PC-9 (cell line): ENCODE measurements around the gene FHIP1A. TPM values are rescaled to one million over a fixed set of nuclear protein-coding genes. Genes with fewer than 3 reads are reported as not detected.

Experiments
- BruUV-seq: library from RNA; stranded (reverse); fragments of 400-500 nt; replicated peaks from 2 replicates; lab custom pipeline; 2021; lab: Mats Ljungman, UMichigan
- CTCF ChIA-PET: fragments of 300-600 bp; sonication (Branson Sonifier 250); formaldehyde crosslinking; loops from one replicate; lab custom pipeline; 2022; ENCODE audit warnings: antibody characterized with exemption; lab: Charles Lee
- POLR2A ChIA-PET: fragments of 300-600 bp; sonication (Branson Sonifier 250); formaldehyde crosslinking; loops from one replicate; lab custom pipeline; 2022; ENCODE audit warnings: antibody characterized with exemption; ENCODE audit not compliant: unreplicated experiment; lab: Charles Lee
- DNase-seq, 2 experiments: peaks; one replicate each; pipeline versions ENCODE4 v3.0.0 to v3.0.0-alpha.2; 2015 to 2022; ENCODE audit warnings: mixed read lengths in 1 of 2
- H2AFZ ChIP-seq: fragments of 200-600 bp; sonication (generic); 2 replicates; pipeline ENCODE4 v1.8.1; 2017; ENCODE audit warnings: antibody characterized with exemption
- H3F3A ChIP-seq: fragments of 200-600 bp; sonication (generic); 2 replicates; pipeline ENCODE4 v1.8.1; 2017; ENCODE audit warnings: antibody characterized with exemption, mild to moderate bottlenecking, low read depth; ENCODE audit not compliant: insufficient read depth
- H3K27ac ChIP-seq: fragments of 200-600 bp; sonication (generic); 2 replicates; pipeline ENCODE4 v1.6.1; 2016; ENCODE audit warnings: mixed run types
- H3K27me3 ChIP-seq: fragments of 200-600 bp; sonication (generic); 2 replicates; pipeline ENCODE4 v1.6.1; 2016; ENCODE audit warnings: low read depth, mixed run types; ENCODE audit not compliant: insufficient read depth
- H3K36me3 ChIP-seq: fragments of 200-600 bp; sonication (generic); 2 replicates; pipeline ENCODE4 v1.6.1; 2016; ENCODE audit warnings: low read depth, mixed run types
- H3K4me1 ChIP-seq: fragments of 200-600 bp; sonication (generic); replicated peaks from 2 replicates; pipeline ENCODE4 v1.6.1; 2016; ENCODE audit warnings: mixed run types; ENCODE audit not compliant: insufficient read depth
- H3K4me2 ChIP-seq: fragments of 200-600 bp; sonication (generic); 2 replicates; pipeline ENCODE4 v1.6.1; 2017; ENCODE audit warnings: mixed run types
- H3K4me3 ChIP-seq: fragments of 200-600 bp; sonication (generic); 2 replicates; pipeline ENCODE4 v1.6.1; 2016; ENCODE audit warnings: mixed run types
- H3K79me2 ChIP-seq: fragments of 200-600 bp; sonication (generic); 2 replicates; pipeline ENCODE4 v1.6.1; 2017; ENCODE audit warnings: low read depth, mixed run types
- H3K9me2 ChIP-seq: fragments of 200-600 bp; sonication (generic); 2 replicates; pipeline ENCODE4 v1.8.1; 2017; ENCODE audit warnings: mild to moderate bottlenecking; ENCODE audit not compliant: insufficient read depth
- H3K9me3 ChIP-seq: fragments of 200-600 bp; sonication (generic); 2 replicates; pipeline ENCODE4 v1.8.1; 2016; ENCODE audit warnings: low read depth; ENCODE audit not compliant: insufficient read depth
- H4K20me1 ChIP-seq: fragments of 200-600 bp; sonication (generic); 2 replicates; pipeline ENCODE4 v1.8.1; 2017; ENCODE audit not compliant: insufficient read depth
- CTCF ChIP-seq: fragments of 200-600 bp; sonication (generic); conservative IDR thresholded peaks from 2 replicates; pipeline ENCODE4 v1.6.1; 2017; ENCODE audit warnings: mixed run types, antibody characterized with exemption, mild to moderate bottlenecking, moderate library complexity
- EZH2 ChIP-seq: fragments of 200-600 bp; sonication (generic); IDR thresholded peaks from 2 replicates; pipeline ENCODE4 v1.8.0; 2017; ENCODE audit warnings: antibody characterized with exemption, low read depth
- intact Hi-C: fragments of 100-400 bp; cut with micrococcal nuclease; formaldehyde crosslinking; loops from one replicate; pipeline ENCODE4 v1.10.0; 2022; ENCODE audit not compliant: unreplicated experiment
- total RNA-seq: library from RNA; stranded (reverse); gene quantifications from 2 replicates; pipeline ENCODE4 v1.2.3, GENCODE V29; 2021

Gene FHIP1A
- total RNA-seq, 1 experiment from 2014 or later, result 33.7 TPM

DNA sequence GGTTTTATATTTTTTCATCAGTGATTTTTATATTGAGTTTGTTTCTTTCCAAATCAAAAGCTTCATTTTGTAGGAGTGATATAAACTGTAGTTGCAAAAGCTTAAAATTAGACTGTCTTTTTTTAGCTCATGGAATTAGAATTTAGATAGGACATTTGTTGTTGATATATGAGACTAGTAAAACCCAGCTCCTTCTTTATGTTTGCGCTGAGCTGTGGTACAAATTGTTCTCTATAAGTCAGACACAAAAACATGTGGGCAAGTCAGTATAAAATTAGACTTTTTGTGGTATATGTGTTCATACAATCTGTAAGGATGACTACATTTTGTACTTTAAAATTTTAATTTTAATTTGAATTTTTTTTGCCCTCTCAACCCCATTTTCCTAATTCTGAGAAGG is 18.3 kb downstream of the FHIP1A start:
- Histone ChIP-seq H3K27me3 (no peaks in the 10 kb centered on the region), H3K4me3 (no peak overlapping the region), H3K9me2 (no peaks in the 10 kb centered on the region), H3K79me2 (peaks cover 30% of the 10 kb centered on the region), H3K9me3 (no peaks in the 10 kb centered on the region), H3K4me1 (peaks cover 13% of the 10 kb centered on the region; the same call in 1 of the 2 replicates), H2AFZ (no peak overlapping the region), H3K4me2 (no peak overlapping the region), H4K20me1 (no peaks in the 10 kb centered on the region), H3F3A (no peaks in the 10 kb centered on the region), H3K36me3 (no peaks in the 10 kb centered on the region), H3K27ac (no peak overlapping the region)
- BruUV-seq, result no TSS peak
- no peak for DNase-seq
- ChIA-PET POLR2A (no interaction called here), CTCF (no interaction called here)
- no peak for TF ChIP-seq CTCF
- no peak for TF ChIP-seq EZH2
- intact Hi-C loops, result no loop called here

DNA sequence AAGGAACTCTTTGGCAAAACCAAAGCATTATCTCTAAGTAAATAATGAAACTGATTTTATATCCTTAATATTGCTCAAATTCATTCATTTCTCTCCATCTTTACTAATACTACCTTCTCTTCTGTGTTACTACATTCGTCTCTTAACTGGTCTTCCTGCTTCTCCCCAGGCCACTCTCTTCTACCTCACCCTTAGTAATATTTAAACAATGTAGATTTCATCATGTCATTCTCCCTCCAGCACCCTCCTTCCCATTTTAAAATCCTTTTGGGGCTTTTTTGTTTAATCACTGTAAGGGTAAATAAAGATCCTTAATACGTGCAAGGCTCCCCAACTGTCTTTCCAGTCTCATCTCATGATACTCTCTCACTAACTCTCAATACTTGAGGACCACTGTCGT is 19.4 kb downstream of the FHIP1A start:
- CTCF ChIA-PET, result no interaction called here
- no peak overlapping the region for H3K4me3 ChIP-seq
- BruUV-seq, result no TSS peak

GRCh38 chr4:151429957-151430570 is 21.1 kb downstream of the FHIP1A start:
- Histone ChIP-seq H3F3A (peaks cover 6% of the 10 kb centered on the region; the same call in 1 of the 2 replicates), H3K27ac (no peak overlapping the region), H4K20me1 (no peaks in the 10 kb centered on the region), H3K79me2 (peaks cover 49% of the 10 kb centered on the region), H3K36me3 (no peaks in the 10 kb centered on the region), H3K9me3 (no peaks in the 10 kb centered on the region), H3K4me3 (no peak overlapping the region), H3K9me2 (no peaks in the 10 kb centered on the region), H3K4me1 (peaks cover 39% of the 10 kb centered on the region), H3K4me2 (no peak overlapping the region), H2AFZ (no peak overlapping the region), H3K27me3 (no peaks in the 10 kb centered on the region)
- peak in 1 of 2 experiments; percentile 35 for DNase-seq
- ChIA-PET POLR2A (no interaction called here), CTCF (no interaction called here)
- TF ChIP-seq EZH2 (no peak), CTCF (no peak)
- intact Hi-C loops, result no loop called here
- no TSS peak for BruUV-seq

More for the DNA sequence above, 19.4 kb downstream of the FHIP1A start:
- Histone ChIP-seq H3K4me2 (no peak overlapping the region), H3K27me3 (no peaks in the 10 kb centered on the region), H2AFZ (no peak overlapping the region), H3K9me2 (no peaks in the 10 kb centered on the region), H4K20me1 (no peaks in the 10 kb centered on the region), H3K79me2 (peaks cover 40% of the 10 kb centered on the region), H3F3A (no peaks in the 10 kb centered on the region), H3K36me3 (no peaks in the 10 kb centered on the region), H3K27ac (no peak overlapping the region), H3K4me1 (peaks cover 22% of the 10 kb centered on the region), H3K9me3 (no peaks in the 10 kb centered on the region)
- DNase-seq, result no peak
- POLR2A ChIA-PET, result no interaction called here
- TF ChIP-seq CTCF, result no peak
- TF ChIP-seq EZH2, result no peak
- intact Hi-C loops, result no loop called here
